ENCODE measurements around the gene BHLHE40. TPM values are rescaled to one million over a fixed set of nuclear protein-coding genes. Genes with fewer than 3 reads are reported as not detected.

Gene BHLHE40
- total RNA-seq (ENCODE audit: unreplicated experiment), result 15.2 TPM
- long read RNA-seq, partial matches to known transcripts, result 2 of 2 reads
- long read RNA-seq, other reads (novel, unspliced or antisense), result 0 of 2 reads

GRCh38 chr3:4979428-4980228 lies at the start of gene BHLHE40:
BHLHE40 (plus strand) TSS chr3:4979437; CDS start chr3:4979719, 282 bp downstream.
- Mint-ChIP-seq H3K27me3 (ENCODE audit: unreplicated experiment) (peaks cover 13% of the 10 kb centered on the region), H3K4me3 (ENCODE audit: unreplicated experiment) (peak within 1 kb of the TSS; percentile 94), H3K36me3 (ENCODE audit: low read depth, unreplicated experiment) (peaks cover 20% of the 10 kb centered on the region), H3K9me3 (ENCODE audit: unreplicated experiment) (no peaks in the 10 kb centered on the region), H3K4me1 (ENCODE audit: unreplicated experiment) (peaks cover 44% of the 10 kb centered on the region), H3K27ac (ENCODE audit: unreplicated experiment) (peak within 1 kb of the TSS; percentile 86)
- no peak for TF ChIP-seq CTCF (IDR thresholded peaks at IDR 0.05; ENCODE audit: unreplicated experiment)
- peak; percentile 64 for DNase-seq (ENCODE audit: low spot score)

GRCh38 chr3:4930501-4930900 lies 48.7 kb upstream of the BHLHE40 start:
- Mint-ChIP-seq H3K4me1 (ENCODE audit: unreplicated experiment) (no peaks in the 10 kb centered on the region), H3K9me3 (ENCODE audit: unreplicated experiment) (no peaks in the 10 kb centered on the region), H3K4me3 (ENCODE audit: unreplicated experiment) (no peak overlapping the region), H3K27ac (ENCODE audit: unreplicated experiment) (no peak overlapping the region), H3K27me3 (ENCODE audit: unreplicated experiment) (no peaks in the 10 kb centered on the region), H3K36me3 (ENCODE audit: low read depth, unreplicated experiment) (no peaks in the 10 kb centered on the region)
- DNase-seq (ENCODE audit: low spot score), result no peak
- no peak for TF ChIP-seq CTCF (IDR thresholded peaks at IDR 0.05; ENCODE audit: unreplicated experiment)

- Mint-ChIP-seq H3K4me1 (ENCODE audit: unreplicated experiment) (no peaks in the 10 kb centered on the region), H3K4me3 (ENCODE audit: unreplicated experiment) (no peak overlapping the region), H3K27me3 (ENCODE audit: unreplicated experiment) (no peaks in the 10 kb centered on the region), H3K36me3 (ENCODE audit: low read depth, unreplicated experiment) (no peaks in the 10 kb centered on the region), H3K27ac (ENCODE audit: unreplicated experiment) (no peak overlapping the region), H3K9me3 (ENCODE audit: unreplicated experiment) (no peaks in the 10 kb centered on the region)
- TF ChIP-seq CTCF (IDR thresholded peaks at IDR 0.05; ENCODE audit: unreplicated experiment), result no peak
- DNase-seq (ENCODE audit: low spot score), result no peak
Observed at GRCh38 chr3:4934050-4934449, 45.2 kb upstream of the BHLHE40 start.

GRCh38 chr3:4935347-4935746 lies 43.9 kb upstream of the BHLHE40 start:
- no peaks in the 10 kb centered on the region for H3K4me1 Mint-ChIP-seq (ENCODE audit: unreplicated experiment)
- TF ChIP-seq CTCF (IDR thresholded peaks at IDR 0.05; ENCODE audit: unreplicated experiment), result no peak
- no peak overlapping the region for H3K4me3 Mint-ChIP-seq (ENCODE audit: unreplicated experiment)
- no peaks in the 10 kb centered on the region for H3K9me3 Mint-ChIP-seq (ENCODE audit: unreplicated experiment)
- no peak for DNase-seq (ENCODE audit: low spot score)
- no peak overlapping the region for H3K27ac Mint-ChIP-seq (ENCODE audit: unreplicated experiment)
- no peaks in the 10 kb centered on the region for H3K36me3 Mint-ChIP-seq (ENCODE audit: low read depth, unreplicated experiment)
- H3K27me3 Mint-ChIP-seq (ENCODE audit: unreplicated experiment), result no peaks in the 10 kb centered on the region

GRCh38 chr3:4936982-4937614 lies 42.1 kb upstream of the BHLHE40 start:
- Mint-ChIP-seq H3K36me3 (ENCODE audit: low read depth, unreplicated experiment) (no peaks in the 10 kb centered on the region), H3K27ac (ENCODE audit: unreplicated experiment) (no peak overlapping the region), H3K4me1 (ENCODE audit: unreplicated experiment) (no peaks in the 10 kb centered on the region), H3K4me3 (ENCODE audit: unreplicated experiment) (no peak overlapping the region), H3K27me3 (ENCODE audit: unreplicated experiment) (no peaks in the 10 kb centered on the region), H3K9me3 (ENCODE audit: unreplicated experiment) (no peaks in the 10 kb centered on the region)
- no peak for DNase-seq (ENCODE audit: low spot score)
- no peak for TF ChIP-seq CTCF (IDR thresholded peaks at IDR 0.05; ENCODE audit: unreplicated experiment)
